Neural cell (in vitro differentiated cells): ENCODE data around the gene SLC5A8.

Experiments
- EP300 ChIP-seq: fragments of 450-650 bp; conservative IDR thresholded peaks from 2 replicates; pipeline ENCODE4 v1.6.1; 2014; ENCODE audit warnings: antibody characterized with exemption, mild to moderate bottlenecking, moderate library complexity; ENCODE audit not compliant: poor library complexity, severe bottlenecking
- EZH2 ChIP-seq: fragments of 200-600, 300-800 bp; shearing (Covaris generic), sonication (generic); IDR thresholded peaks from 2 replicates; pipeline ENCODE4 v1.6.1; 2014; ENCODE audit warnings: antibody characterized with exemption, low read length, borderline replicate concordance, mild to moderate bottlenecking; ENCODE audit not compliant: insufficient read depth, poor library complexity, severe bottlenecking
- MXI1 ChIP-seq: fragments of 450-650 bp; conservative IDR thresholded peaks from 2 replicates; pipeline ENCODE4 v1.6.1; 2014; ENCODE audit warnings: antibody characterized with exemption, mild to moderate bottlenecking; ENCODE audit not compliant: poor library complexity, severe bottlenecking
- POLR2AphosphoS5 ChIP-seq: IDR thresholded peaks from 2 replicates; pipeline ENCODE4 v1.6.1; 2012
- RAD21 ChIP-seq: fragments of 450-650 bp; conservative IDR thresholded peaks from 2 replicates; pipeline ENCODE4 v1.6.1; 2014; ENCODE audit warnings: antibody characterized with exemption, mild to moderate bottlenecking, moderate library complexity
- SMC3 ChIP-seq: fragments of 450-650 bp; conservative IDR thresholded peaks from 2 replicates; pipeline ENCODE4 v1.6.1; 2014; ENCODE audit warnings: antibody characterized with exemption, mild to moderate bottlenecking, moderate library complexity; ENCODE audit not compliant: poor library complexity
- TAF1 ChIP-seq: IDR thresholded peaks from 2 replicates; pipeline ENCODE4 v1.6.1; 2012; ENCODE audit warnings: low read depth
- TF ChIP-seq, protein P1 (sequence below): fragments of 450-650 bp; IDR thresholded peaks from 2 replicates; pipeline ENCODE4 v1.5.1; 2014; ENCODE audit warnings: antibody characterized with exemption, mild to moderate bottlenecking, moderate library complexity; ENCODE audit not compliant: poor library complexity, severe bottlenecking
- TF ChIP-seq, protein P2 (sequence below): IDR thresholded peaks from 2 replicates; pipeline ENCODE4 v1.6.1; 2012; ENCODE audit warnings: borderline replicate concordance

DNA sequence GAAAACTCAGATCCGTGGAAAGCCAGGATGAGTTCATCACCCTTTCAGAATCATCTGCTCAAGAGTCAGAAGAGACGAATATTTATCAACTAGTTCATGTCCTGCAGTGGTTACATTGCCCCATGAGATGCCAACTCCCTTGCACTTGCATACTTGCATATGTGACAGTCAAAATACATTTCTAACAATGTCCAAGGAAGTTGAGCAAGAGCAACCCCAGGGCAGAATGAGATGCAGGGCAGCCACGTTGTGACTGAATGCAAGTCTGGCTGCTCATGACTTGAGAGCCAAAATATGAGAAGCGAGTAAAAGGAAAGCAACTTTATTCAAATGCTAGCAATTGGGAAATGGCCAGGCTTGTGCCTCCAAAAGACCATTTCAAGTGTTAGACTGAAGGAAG, 46.2 kb upstream of the SLC5A8 start:
- TF ChIP-seq, protein P1, sequence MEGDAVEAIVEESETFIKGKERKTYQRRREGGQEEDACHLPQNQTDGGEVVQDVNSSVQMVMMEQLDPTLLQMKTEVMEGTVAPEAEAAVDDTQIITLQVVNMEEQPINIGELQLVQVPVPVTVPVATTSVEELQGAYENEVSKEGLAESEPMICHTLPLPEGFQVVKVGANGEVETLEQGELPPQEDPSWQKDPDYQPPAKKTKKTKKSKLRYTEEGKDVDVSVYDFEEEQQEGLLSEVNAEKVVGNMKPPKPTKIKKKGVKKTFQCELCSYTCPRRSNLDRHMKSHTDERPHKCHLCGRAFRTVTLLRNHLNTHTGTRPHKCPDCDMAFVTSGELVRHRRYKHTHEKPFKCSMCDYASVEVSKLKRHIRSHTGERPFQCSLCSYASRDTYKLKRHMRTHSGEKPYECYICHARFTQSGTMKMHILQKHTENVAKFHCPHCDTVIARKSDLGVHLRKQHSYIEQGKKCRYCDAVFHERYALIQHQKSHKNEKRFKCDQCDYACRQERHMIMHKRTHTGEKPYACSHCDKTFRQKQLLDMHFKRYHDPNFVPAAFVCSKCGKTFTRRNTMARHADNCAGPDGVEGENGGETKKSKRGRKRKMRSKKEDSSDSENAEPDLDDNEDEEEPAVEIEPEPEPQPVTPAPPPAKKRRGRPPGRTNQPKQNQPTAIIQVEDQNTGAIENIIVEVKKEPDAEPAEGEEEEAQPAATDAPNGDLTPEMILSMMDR: no peak
- TF ChIP-seq POLR2AphosphoS5 (no peak), EZH2 (no peak), TAF1 (no peak), RAD21 (no peak), EP300 (no peak), SMC3 (no peak), MXI1 (no peak)
- TF ChIP-seq, protein P2, sequence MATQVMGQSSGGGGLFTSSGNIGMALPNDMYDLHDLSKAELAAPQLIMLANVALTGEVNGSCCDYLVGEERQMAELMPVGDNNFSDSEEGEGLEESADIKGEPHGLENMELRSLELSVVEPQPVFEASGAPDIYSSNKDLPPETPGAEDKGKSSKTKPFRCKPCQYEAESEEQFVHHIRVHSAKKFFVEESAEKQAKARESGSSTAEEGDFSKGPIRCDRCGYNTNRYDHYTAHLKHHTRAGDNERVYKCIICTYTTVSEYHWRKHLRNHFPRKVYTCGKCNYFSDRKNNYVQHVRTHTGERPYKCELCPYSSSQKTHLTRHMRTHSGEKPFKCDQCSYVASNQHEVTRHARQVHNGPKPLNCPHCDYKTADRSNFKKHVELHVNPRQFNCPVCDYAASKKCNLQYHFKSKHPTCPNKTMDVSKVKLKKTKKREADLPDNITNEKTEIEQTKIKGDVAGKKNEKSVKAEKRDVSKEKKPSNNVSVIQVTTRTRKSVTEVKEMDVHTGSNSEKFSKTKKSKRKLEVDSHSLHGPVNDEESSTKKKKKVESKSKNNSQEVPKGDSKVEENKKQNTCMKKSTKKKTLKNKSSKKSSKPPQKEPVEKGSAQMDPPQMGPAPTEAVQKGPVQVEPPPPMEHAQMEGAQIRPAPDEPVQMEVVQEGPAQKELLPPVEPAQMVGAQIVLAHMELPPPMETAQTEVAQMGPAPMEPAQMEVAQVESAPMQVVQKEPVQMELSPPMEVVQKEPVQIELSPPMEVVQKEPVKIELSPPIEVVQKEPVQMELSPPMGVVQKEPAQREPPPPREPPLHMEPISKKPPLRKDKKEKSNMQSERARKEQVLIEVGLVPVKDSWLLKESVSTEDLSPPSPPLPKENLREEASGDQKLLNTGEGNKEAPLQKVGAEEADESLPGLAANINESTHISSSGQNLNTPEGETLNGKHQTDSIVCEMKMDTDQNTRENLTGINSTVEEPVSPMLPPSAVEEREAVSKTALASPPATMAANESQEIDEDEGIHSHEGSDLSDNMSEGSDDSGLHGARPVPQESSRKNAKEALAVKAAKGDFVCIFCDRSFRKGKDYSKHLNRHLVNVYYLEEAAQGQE: no peak
